Endothelial cell of umbilical vein (primary cell): ENCODE data around the gene TRIM32.

ENCODE experiments used
- MYC ChIP-seq: IDR thresholded peaks from one replicate; pipeline ENCODE4 v1.6.1; 2011; ENCODE audit warnings: mild to moderate bottlenecking, low read depth, low read length
- POLR2A ChIP-seq: IDR thresholded peaks from 2 replicates; pipeline ENCODE4 v1.6.1; 2012; ENCODE audit warnings: low read depth, mild to moderate bottlenecking, control low read depth, low read length
- TF ChIP-seq, protein P1 (sequence below), 2 donors: IDR thresholded peaks; 1 replicate in 1 of 2; 2 replicates in 1 of 2; pipeline ENCODE4 v1.5.1; 2011; ENCODE audit warnings: low read length in 2 of 2, mild to moderate bottlenecking in 2 of 2, moderate library complexity in 2 of 2, control low read depth in 1 of 2, inconsistent platforms in 1 of 2, low read depth in 1 of 2; ENCODE audit not compliant: insufficient read depth in 1 of 2; ENCODE audit errors: extremely low read depth in 1 of 2

DNA sequence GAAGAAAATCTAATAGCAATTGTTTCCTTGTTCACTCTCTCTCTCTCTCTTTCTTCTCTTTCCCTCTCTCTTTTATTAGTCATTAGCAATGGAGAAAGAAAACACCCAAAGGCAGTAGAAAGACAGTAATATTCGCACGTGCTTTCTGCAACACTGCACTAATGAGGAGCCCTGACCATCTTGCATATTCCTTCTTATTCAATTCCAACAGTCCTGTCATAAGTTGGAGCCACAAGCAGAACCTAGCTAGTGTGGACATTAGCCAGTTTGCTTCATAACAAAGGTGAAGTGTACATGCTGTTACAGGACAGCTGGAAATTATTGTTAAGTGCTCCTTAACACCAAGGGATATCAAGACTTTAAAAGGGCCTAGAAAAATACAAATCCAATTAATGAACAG, 63.4 kb downstream of the TRIM32 start:
- TF ChIP-seq, protein P1, sequence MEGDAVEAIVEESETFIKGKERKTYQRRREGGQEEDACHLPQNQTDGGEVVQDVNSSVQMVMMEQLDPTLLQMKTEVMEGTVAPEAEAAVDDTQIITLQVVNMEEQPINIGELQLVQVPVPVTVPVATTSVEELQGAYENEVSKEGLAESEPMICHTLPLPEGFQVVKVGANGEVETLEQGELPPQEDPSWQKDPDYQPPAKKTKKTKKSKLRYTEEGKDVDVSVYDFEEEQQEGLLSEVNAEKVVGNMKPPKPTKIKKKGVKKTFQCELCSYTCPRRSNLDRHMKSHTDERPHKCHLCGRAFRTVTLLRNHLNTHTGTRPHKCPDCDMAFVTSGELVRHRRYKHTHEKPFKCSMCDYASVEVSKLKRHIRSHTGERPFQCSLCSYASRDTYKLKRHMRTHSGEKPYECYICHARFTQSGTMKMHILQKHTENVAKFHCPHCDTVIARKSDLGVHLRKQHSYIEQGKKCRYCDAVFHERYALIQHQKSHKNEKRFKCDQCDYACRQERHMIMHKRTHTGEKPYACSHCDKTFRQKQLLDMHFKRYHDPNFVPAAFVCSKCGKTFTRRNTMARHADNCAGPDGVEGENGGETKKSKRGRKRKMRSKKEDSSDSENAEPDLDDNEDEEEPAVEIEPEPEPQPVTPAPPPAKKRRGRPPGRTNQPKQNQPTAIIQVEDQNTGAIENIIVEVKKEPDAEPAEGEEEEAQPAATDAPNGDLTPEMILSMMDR (IDR thresholded peaks at IDR 0.05; ENCODE audit: extremely low read depth in 1 of 2, insufficient read depth in 1 of 2, low read depth in 1 of 2, low read length in 2 of 2) = no peak
- TF ChIP-seq MYC (no peak), POLR2A (no peak)
